Measurements from ENCODE around the gene YAF2.

The YAF2 gene

GRCh38 chr12:42262271-42262670 lies 24.2 kb upstream of the YAF2 start:
- TF ChIP-seq EGR1 (IDR thresholded peaks at IDR 0.05): no peak
- TF ChIP-seq YY1 (IDR thresholded peaks at IDR 0.05; ENCODE audit: low read depth): no peak
- TF ChIP-seq USF1 (IDR thresholded peaks at IDR 0.05): no peak
- no peak for TF ChIP-seq FOXM1 (IDR thresholded peaks at IDR 0.05; ENCODE audit: borderline replicate concordance, low read depth)
- no peak for TF ChIP-seq CREB1 (IDR thresholded peaks at IDR 0.05; ENCODE audit: low read depth)

- no peak for TF ChIP-seq ZBTB7A (IDR thresholded peaks at IDR 0.05; ENCODE audit: low read depth)
- no peak for TF ChIP-seq REST (IDR thresholded peaks at IDR 0.05; ENCODE audit: low read depth)
- TF ChIP-seq NFIC (IDR thresholded peaks at IDR 0.05): no peak
- TF ChIP-seq RAD21 (IDR thresholded peaks at IDR 0.05; ENCODE audit: low read depth): no peak
- no peak for TF ChIP-seq TAF1 (IDR thresholded peaks at IDR 0.05; ENCODE audit: low read depth)
- TF ChIP-seq EP300 (IDR thresholded peaks at IDR 0.05; ENCODE audit: borderline replicate concordance): no peak
- no peak for TF ChIP-seq TCF12 (IDR thresholded peaks at IDR 0.05; ENCODE audit: low read depth)
- no peak for TF ChIP-seq TEAD4 (IDR thresholded peaks at IDR 0.05)
- TF ChIP-seq FOXM1 (IDR thresholded peaks at IDR 0.05; ENCODE audit: borderline replicate concordance, low read depth): no peak
- no peak for TF ChIP-seq CREB1 (IDR thresholded peaks at IDR 0.05; ENCODE audit: low read depth)
- TF ChIP-seq CEBPB (IDR thresholded peaks at IDR 0.05): no peak
These were observed 23.7 kb upstream of the YAF2 start for GRCh38 chr12:42261708-42262107.

GRCh38 chr12:42260518-42260917 lies 22.5 kb upstream of the YAF2 start:
- TF ChIP-seq EP300 (IDR thresholded peaks at IDR 0.05; ENCODE audit: borderline replicate concordance) (no peak), ZBTB7A (IDR thresholded peaks at IDR 0.05; ENCODE audit: low read depth) (no peak), CEBPB (IDR thresholded peaks at IDR 0.05) (no peak)

GRCh38 chr12:42259699-42260098 lies 21.7 kb upstream of the YAF2 start:
- no peak for TF ChIP-seq USF1 (IDR thresholded peaks at IDR 0.05)
- no peak for TF ChIP-seq TCF12 (IDR thresholded peaks at IDR 0.05; ENCODE audit: low read depth)
- no peak for TF ChIP-seq ZBTB7A (IDR thresholded peaks at IDR 0.05; ENCODE audit: low read depth)
- TF ChIP-seq EP300 (IDR thresholded peaks at IDR 0.05; ENCODE audit: borderline replicate concordance): no peak
- no peak for TF ChIP-seq NFIC (IDR thresholded peaks at IDR 0.05)
- no peak for TF ChIP-seq FOXM1 (IDR thresholded peaks at IDR 0.05; ENCODE audit: borderline replicate concordance, low read depth)
- TF ChIP-seq REST (IDR thresholded peaks at IDR 0.05; ENCODE audit: low read depth): no peak
- no peak for TF ChIP-seq TEAD4 (IDR thresholded peaks at IDR 0.05)
- TF ChIP-seq RAD21 (IDR thresholded peaks at IDR 0.05; ENCODE audit: low read depth): no peak
- no peak for TF ChIP-seq TAF1 (IDR thresholded peaks at IDR 0.05; ENCODE audit: low read depth)
- no peak for TF ChIP-seq MAX (IDR thresholded peaks at IDR 0.05)
- no peak for TF ChIP-seq YY1 (IDR thresholded peaks at IDR 0.05; ENCODE audit: low read depth)
- TF ChIP-seq CREB1 (IDR thresholded peaks at IDR 0.05; ENCODE audit: low read depth): no peak

GRCh38 chr12:42255866-42256261 lies 17.8 kb upstream of the YAF2 start:
- no peak for TF ChIP-seq REST (IDR thresholded peaks at IDR 0.05; ENCODE audit: low read depth)
- TF ChIP-seq ZBTB7A (IDR thresholded peaks at IDR 0.05; ENCODE audit: low read depth): no peak
- TF ChIP-seq CEBPB (IDR thresholded peaks at IDR 0.05): no peak
- TF ChIP-seq TEAD4 (IDR thresholded peaks at IDR 0.05): no peak
- no peak for TF ChIP-seq MAX (IDR thresholded peaks at IDR 0.05)
- TF ChIP-seq EP300 (IDR thresholded peaks at IDR 0.05; ENCODE audit: borderline replicate concordance): no peak
- TF ChIP-seq TAF1 (IDR thresholded peaks at IDR 0.05; ENCODE audit: low read depth): no peak
- TF ChIP-seq USF1 (IDR thresholded peaks at IDR 0.05): no peak
- no peak for TF ChIP-seq YY1 (IDR thresholded peaks at IDR 0.05; ENCODE audit: low read depth)
- no peak for TF ChIP-seq TCF12 (IDR thresholded peaks at IDR 0.05; ENCODE audit: low read depth)
- TF ChIP-seq EGR1 (IDR thresholded peaks at IDR 0.05): no peak
- no peak for TF ChIP-seq NFIC (IDR thresholded peaks at IDR 0.05)

Measured in Ishikawa (cell line).